ENCODE results near the gene LGALS7. TPM values are rescaled to one million over a fixed set of nuclear protein-coding genes. Genes with fewer than 3 reads are reported as not detected.

The LGALS7 gene
- total RNA-seq, 2 donors from 2014 or later, result not detected

DNA sequence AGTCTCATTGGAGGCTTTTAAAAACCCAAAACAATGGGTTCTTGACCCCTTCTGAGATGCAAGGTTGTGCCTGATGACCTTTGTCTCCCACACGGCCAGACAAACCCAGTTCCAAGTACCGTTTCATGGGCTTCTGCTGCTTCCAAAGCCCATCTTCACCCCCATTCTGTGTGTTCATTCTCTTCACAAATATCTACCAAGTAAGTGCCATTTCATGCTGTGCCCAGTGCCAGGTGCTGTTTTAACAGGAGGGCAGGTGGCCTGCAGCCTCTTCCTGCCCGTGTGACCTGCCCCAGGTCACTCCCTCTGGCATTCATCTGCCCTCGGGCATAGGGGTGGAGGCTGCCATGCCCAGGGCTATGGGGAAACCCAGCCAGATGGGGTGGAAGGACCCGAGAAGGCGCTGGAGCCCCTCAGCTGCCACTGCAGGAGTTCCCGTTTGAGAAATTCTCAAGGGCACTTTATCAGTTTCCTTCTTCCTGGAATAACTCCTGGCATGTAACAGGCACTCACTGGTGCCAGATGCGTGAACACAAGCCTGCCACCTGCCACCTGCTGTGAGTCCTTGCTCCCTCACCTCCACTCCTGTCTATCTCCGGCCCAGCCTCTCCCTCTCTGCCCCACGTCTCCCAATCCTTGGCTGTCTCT, 41.5 kb downstream of the LGALS7 start:
- DNase-seq (ENCODE audit: low spot score), result peak; percentile 37
- Histone ChIP-seq H3K27ac (peak overlapping the region; percentile 56 to 61), H3K36me3 (peaks cover 6 to 19% of the 10 kb centered on the region in 2 donors)

DNA sequence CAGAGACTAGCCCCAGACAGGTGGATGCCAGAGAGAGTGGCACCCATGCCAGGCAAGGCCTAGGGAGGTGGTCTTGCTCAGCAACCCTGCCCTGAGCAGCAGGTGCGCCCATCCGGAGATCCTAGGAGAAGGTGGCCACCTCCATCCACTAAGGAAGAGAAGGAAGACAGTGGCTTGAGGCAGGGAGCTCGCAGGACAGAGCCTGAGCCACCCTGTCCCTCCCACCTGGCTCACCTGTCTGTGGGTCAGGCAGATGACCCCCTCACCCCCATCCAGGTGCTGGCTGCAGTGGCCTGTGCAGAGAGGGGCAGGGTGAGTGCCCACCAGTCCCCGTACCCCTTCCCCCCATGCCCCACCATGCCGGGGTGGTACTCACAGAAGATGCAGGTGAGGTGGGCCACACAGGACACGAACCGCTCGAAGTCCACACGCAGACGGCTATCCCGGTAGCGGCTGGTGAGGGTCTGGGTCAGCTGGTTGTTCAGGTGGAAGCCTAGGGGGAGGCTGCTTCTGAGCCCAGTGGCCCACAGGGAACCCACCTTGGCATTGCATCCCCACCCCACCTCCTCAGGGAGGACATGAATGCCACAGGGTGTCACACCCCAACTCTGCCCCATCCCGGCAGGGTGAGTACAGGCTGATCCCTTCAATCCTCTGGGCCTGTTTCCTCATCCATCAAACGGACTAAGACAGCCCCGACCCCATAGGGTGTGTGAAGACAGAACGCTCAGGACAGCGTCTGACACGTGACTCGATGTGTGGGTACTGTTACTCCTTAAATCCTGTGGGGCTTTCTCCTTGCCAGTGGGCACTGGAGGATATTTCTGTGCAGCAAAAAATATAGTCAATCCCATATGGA, 42.4 kb downstream of the LGALS7 start:
- Histone ChIP-seq H3K36me3 (peaks cover 12 to 27% of the 10 kb centered on the region in 2 donors), H3K27me3 (replicated peaks; ENCODE audit: insufficient read depth) (no peaks in the 10 kb centered on the region), H3K27ac (peak overlapping the region in 1 of 2 donors; percentile 61), H3K4me3 (no peak overlapping the region), H3K9me3 (no peaks in the 10 kb centered on the region), H3K4me1 (replicated peaks) (no peaks in the 10 kb centered on the region)
- DNase-seq (ENCODE audit: low spot score), result peak; percentile 4
- TF ChIP-seq, protein P1, sequence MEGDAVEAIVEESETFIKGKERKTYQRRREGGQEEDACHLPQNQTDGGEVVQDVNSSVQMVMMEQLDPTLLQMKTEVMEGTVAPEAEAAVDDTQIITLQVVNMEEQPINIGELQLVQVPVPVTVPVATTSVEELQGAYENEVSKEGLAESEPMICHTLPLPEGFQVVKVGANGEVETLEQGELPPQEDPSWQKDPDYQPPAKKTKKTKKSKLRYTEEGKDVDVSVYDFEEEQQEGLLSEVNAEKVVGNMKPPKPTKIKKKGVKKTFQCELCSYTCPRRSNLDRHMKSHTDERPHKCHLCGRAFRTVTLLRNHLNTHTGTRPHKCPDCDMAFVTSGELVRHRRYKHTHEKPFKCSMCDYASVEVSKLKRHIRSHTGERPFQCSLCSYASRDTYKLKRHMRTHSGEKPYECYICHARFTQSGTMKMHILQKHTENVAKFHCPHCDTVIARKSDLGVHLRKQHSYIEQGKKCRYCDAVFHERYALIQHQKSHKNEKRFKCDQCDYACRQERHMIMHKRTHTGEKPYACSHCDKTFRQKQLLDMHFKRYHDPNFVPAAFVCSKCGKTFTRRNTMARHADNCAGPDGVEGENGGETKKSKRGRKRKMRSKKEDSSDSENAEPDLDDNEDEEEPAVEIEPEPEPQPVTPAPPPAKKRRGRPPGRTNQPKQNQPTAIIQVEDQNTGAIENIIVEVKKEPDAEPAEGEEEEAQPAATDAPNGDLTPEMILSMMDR (IDR thresholded peaks at IDR 0.05), result no peak
- TF ChIP-seq POLR2AphosphoS5 (IDR thresholded peaks at IDR 0.05) (no peak), POLR2A (IDR thresholded peaks at IDR 0.05) (no peak)
- WGBS, result 88% methylated on average over 15 of the region's 19 CpGs
- intact Hi-C loops (cut with DNase I), result loop anchor here (5.0 to 10.0 kb wide), 2 partner anchors 94 to 204 kb away; partner anchors contain the start of genes MRPS12 and SARS2

More for the DNA sequence above, 41.5 kb downstream of the LGALS7 start:
- WGBS, result 49% methylated on average over 10 of the region's 10 CpGs
- Histone ChIP-seq H3K4me1 (replicated peaks) (no peaks in the 10 kb centered on the region), H3K4me3 (no peak overlapping the region), H3K27me3 (replicated peaks; ENCODE audit: insufficient read depth) (no peaks in the 10 kb centered on the region), H3K9me3 (no peaks in the 10 kb centered on the region)
- intact Hi-C loops (cut with DNase I), result loop anchor here (5.0 to 10.0 kb wide), 2 partner anchors 94 to 203 kb away; partner anchors contain the start of genes MRPS12 and SARS2
- TF ChIP-seq POLR2AphosphoS5 (IDR thresholded peaks at IDR 0.05) (no peak), POLR2A (IDR thresholded peaks at IDR 0.05) (no peak)
- TF ChIP-seq, protein P1 (IDR thresholded peaks at IDR 0.05), result peak in 1 of 4 experiments; percentile 6

DNA sequence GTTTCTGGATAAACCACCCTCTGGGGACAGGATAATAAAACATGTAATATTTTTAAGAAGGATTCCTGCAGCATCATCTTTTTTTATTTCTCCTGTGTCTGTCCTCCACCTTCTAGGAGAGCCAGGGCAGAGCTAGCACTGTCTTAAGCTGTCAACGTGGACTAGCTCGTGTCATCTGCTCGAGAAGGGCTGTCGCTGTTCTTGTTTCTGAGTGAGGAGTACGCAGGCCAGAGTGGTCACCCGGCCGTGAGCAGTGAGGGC, 42.9 kb downstream of the LGALS7 start:
- TF ChIP-seq POLR2AphosphoS5 (IDR thresholded peaks at IDR 0.05) (no peak), POLR2A (IDR thresholded peaks at IDR 0.05) (no peak)
- TF ChIP-seq, protein P1 (IDR thresholded peaks at IDR 0.05), result no peak
- DNase-seq (ENCODE audit: low spot score), result peak; percentile 4
- Histone ChIP-seq H3K27me3 (replicated peaks; ENCODE audit: insufficient read depth) (no peaks in the 10 kb centered on the region), H3K4me1 (replicated peaks) (no peaks in the 10 kb centered on the region), H3K36me3 (peaks cover 16 to 32% of the 10 kb centered on the region in 2 donors), H3K9me3 (no peaks in the 10 kb centered on the region), H3K27ac (no peak overlapping the region), H3K4me3 (no peak overlapping the region)
- intact Hi-C loops (cut with DNase I), result loop anchor here (5.0 to 10.0 kb wide), 2 partner anchors 93 to 204 kb away; partner anchors contain the start of genes MRPS12 and SARS2
- 81% methylated on average over 7 of the region's 7 CpGs for WGBS

DNA sequence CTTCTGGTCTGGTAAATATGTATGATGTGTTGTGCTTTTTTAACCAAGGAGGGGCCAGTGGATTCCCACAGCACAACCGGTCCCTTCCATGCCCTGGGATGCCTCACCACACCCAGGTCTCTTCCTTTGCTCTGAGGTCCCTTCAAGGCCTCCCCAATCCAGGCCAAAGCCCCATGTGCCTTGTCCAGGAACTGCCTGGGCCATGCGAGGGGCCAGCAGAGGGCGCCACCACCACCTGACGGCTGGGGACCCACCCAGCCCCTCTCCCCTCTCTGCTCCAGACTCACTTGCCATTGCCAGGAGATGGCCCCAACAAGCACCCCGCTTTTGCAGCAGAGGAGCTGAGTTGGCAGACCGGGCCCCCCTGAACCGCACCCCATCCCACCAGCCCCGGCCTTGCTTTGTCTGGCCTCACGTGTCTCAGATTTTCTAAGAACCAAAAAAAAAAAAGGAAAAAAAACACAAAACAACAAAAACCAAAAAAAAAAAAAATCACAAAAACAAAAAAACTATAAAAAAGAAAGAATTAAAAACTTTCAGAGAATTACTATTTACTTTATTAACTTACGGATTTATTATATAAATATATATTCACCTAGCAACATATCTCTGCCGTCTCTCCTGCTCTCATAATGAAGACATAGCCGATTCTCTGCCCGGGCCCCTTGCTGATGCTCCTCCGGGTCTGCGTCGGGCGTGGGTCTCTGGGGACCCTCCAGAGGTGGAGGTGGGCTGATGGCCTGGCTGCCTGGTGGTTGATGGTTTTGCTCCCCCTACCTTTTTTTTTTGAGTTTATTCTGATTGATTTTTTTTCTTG, 43.5 kb downstream of the LGALS7 start:
- Histone ChIP-seq H3K36me3 (peaks cover 21 to 38% of the 10 kb centered on the region in 2 donors), H3K9me3 (no peaks in the 10 kb centered on the region), H3K4me1 (replicated peaks) (no peaks in the 10 kb centered on the region), H3K27ac (peak overlapping the region in 1 of 2 donors; percentile 18), H3K27me3 (replicated peaks; ENCODE audit: insufficient read depth) (no peaks in the 10 kb centered on the region), H3K4me3 (no peak overlapping the region)
- intact Hi-C loops (cut with DNase I), result loop anchor here (5.0 to 10.0 kb wide), 3 partner anchors 93 to 205 kb away; partner anchors contain the start of genes ECH1, MRPS12 and SARS2
- WGBS, result 68% methylated on average over 17 of the region's 17 CpGs
- TF ChIP-seq, protein P1 (IDR thresholded peaks at IDR 0.05), result peak; percentile 58 to 81 (median 70)
- no peak for TF ChIP-seq POLR2AphosphoS5 (IDR thresholded peaks at IDR 0.05)
- DNase-seq (ENCODE audit: low spot score), result peak; percentile 56

Data from prostate gland (tissue), 2 donors.